Measurements from ENCODE around the gene PLEKHO2. TPM values are rescaled to one million over a fixed set of nuclear protein-coding genes. Genes with fewer than 3 reads are reported as not detected.

The PLEKHO2 gene
- polyA plus RNA-seq, 3 donors = 54.1 to 93.5 (median 78.0) TPM

DNA sequence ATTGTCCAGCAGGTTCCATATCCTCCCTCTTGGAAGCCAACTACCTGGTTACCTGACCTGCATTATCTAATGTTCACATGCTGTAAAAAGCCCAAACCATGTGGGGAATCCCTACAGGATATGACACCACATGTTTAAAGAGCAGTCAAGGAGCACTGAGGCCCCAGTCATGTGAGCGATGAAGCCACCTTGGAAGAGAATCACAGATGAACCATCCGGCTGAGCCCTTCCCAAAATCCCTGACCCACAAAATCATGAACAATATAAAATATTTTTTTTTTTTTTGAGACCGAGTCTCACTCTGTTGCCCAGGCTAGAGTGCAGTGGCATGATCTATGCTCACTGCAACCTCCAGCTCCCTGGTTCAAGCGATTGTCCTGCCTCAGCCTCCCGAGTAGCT lies 59.4 kb downstream of the PLEKHO2 start:
- Histone ChIP-seq H3K9ac (ENCODE audit: insufficient read depth, low read length, poor library complexity, severe bottlenecking) (no peak overlapping the region), H3K4me3 (replicated peaks in 1 of 3; ENCODE audit: low read depth in 2 of 3, low read length in 3 of 3) (no peak overlapping the region), H3K4me2 (replicated peaks; ENCODE audit: extremely low read depth, low read length, poor library complexity, severe bottlenecking) (no peak overlapping the region), H3K79me2 (ENCODE audit: insufficient read depth, low read length) (no peaks in the 10 kb centered on the region), H3K9me3 (replicated peaks in 1 of 2; ENCODE audit: control insufficient read depth in 1 of 2, insufficient read depth in 1 of 2, low read length in 2 of 2) (peaks cover 6 to 10% of the 10 kb centered on the region in 2 donors), H4K20me1 (ENCODE audit: insufficient read depth, low read length) (no peaks in the 10 kb centered on the region), H3K27me3 (ENCODE audit: control insufficient read depth in 2 of 2, insufficient read depth in 2 of 2, low read length in 2 of 2) (no peaks in the 10 kb centered on the region), H3K4me1 (ENCODE audit: control insufficient read depth in 1 of 2, insufficient read depth in 2 of 2, low read length in 2 of 2) (peaks cover 41 to 57% of the 10 kb centered on the region in 2 donors), H2AFZ (ENCODE audit: insufficient read depth, low read depth, low read length, poor library complexity, severe bottlenecking) (no peak overlapping the region), H3K27ac (ENCODE audit: low read depth in 1 of 2, low read length in 2 of 2) (no peak overlapping the region), H3K36me3 (replicated peaks in 1 of 2; ENCODE audit: control insufficient read depth in 1 of 2, insufficient read depth in 2 of 2, low read length in 2 of 2) (no peaks in the 10 kb centered on the region)
- Mint-ChIP-seq H3K27me3 (ENCODE audit: low read depth in 3 of 3) (no peaks in the 10 kb centered on the region), H3K4me1 (peaks cover 57% of the 10 kb centered on the region), H3K4me3 (no peak overlapping the region), H3K36me3 (peaks cover 9% of the 10 kb centered on the region in 2 donors), H3K9me3 (peaks cover 6 to 11% (median 10%) of the 10 kb centered on the region in 7 donors), H3K27ac (no peak overlapping the region)
- no peak for TF ChIP-seq CTCF (IDR thresholded peaks at IDR 0.05)
- peak in 1 of 3 donors; percentile 25 for DNase-seq
- intact Hi-C loops (cut with micrococcal nuclease) = no loop called here
- 100% methylated on average over 1 of the region's 5 CpGs for WGBS (ENCODE audit: insufficient coverage)

GRCh38 chr15:64901914-64902313 lies 60.2 kb downstream of the PLEKHO2 start:
- H3K9ac ChIP-seq (ENCODE audit: insufficient read depth, low read length, poor library complexity, severe bottlenecking) = no peak overlapping the region
- Mint-ChIP-seq H3K27ac (peak overlapping the region in 1 of 7 donors; percentile 38), H3K9me3 (peaks cover 6 to 11% (median 10%) of the 10 kb centered on the region in 7 donors), H3K4me1 (peaks cover 50% of the 10 kb centered on the region), H3K27me3 (ENCODE audit: low read depth in 3 of 3) (peaks cover 0 to 1% (median under 1%) of the 10 kb centered on the region in 3 donors), H3K4me3 (no peak overlapping the region), H3K36me3 (peaks cover 9 to 13% of the 10 kb centered on the region in 2 donors)
- H3K27ac ChIP-seq (ENCODE audit: low read depth in 1 of 2, low read length in 2 of 2) = no peak overlapping the region
- no peak overlapping the region for H3K4me3 ChIP-seq (replicated peaks in 1 of 3; ENCODE audit: low read depth in 2 of 3, low read length in 3 of 3)
- peak in 1 of 3 donors; percentile 36 for DNase-seq
- peaks cover 33 to 50% of the 10 kb centered on the region in 2 donors for H3K4me1 ChIP-seq (ENCODE audit: control insufficient read depth in 1 of 2, insufficient read depth in 2 of 2, low read length in 2 of 2)
- peaks cover 6 to 10% of the 10 kb centered on the region in 2 donors for H3K9me3 ChIP-seq (replicated peaks in 1 of 2; ENCODE audit: control insufficient read depth in 1 of 2, insufficient read depth in 1 of 2, low read length in 2 of 2)
- H3K36me3 ChIP-seq (replicated peaks in 1 of 2; ENCODE audit: control insufficient read depth in 1 of 2, insufficient read depth in 2 of 2, low read length in 2 of 2) = no peaks in the 10 kb centered on the region
- WGBS (ENCODE audit: insufficient coverage) = 100% methylated on average over 1 of the region's 2 CpGs
- no peak for TF ChIP-seq CTCF (IDR thresholded peaks at IDR 0.05)
- no peaks in the 10 kb centered on the region for H4K20me1 ChIP-seq (ENCODE audit: insufficient read depth, low read length)
- H3K4me2 ChIP-seq (replicated peaks; ENCODE audit: extremely low read depth, low read length, poor library complexity, severe bottlenecking) = no peak overlapping the region
- H3K27me3 ChIP-seq (ENCODE audit: control insufficient read depth in 2 of 2, insufficient read depth in 2 of 2, low read length in 2 of 2) = no peaks in the 10 kb centered on the region
- no peak overlapping the region for H2AFZ ChIP-seq (ENCODE audit: insufficient read depth, low read depth, low read length, poor library complexity, severe bottlenecking)
- H3K79me2 ChIP-seq (ENCODE audit: insufficient read depth, low read length) = no peaks in the 10 kb centered on the region
- intact Hi-C loops (cut with micrococcal nuclease) = no loop called here

Measured in CD14-positive monocyte (primary cell).